GM18498 (cell line): ENCODE data around the gene ATXN10.

ENCODE experiments used
- ATAC-seq: cut with Tn5 transposase; IDR thresholded peaks from one replicate; pipeline ENCODE4 v1.9.1; 2021; ENCODE audit warnings: mild to moderate bottlenecking, moderate library complexity; ENCODE audit not compliant: unreplicated experiment

ATXN10 gene

GRCh38 chr22:45817745-45818423 lies 146.2 kb downstream of the ATXN10 start:
- ATAC-seq, result no peak

- ATAC-seq, result no peak
These were observed 146.9 kb downstream of the ATXN10 start for GRCh38 chr22:45818424-45819085.

DNA sequence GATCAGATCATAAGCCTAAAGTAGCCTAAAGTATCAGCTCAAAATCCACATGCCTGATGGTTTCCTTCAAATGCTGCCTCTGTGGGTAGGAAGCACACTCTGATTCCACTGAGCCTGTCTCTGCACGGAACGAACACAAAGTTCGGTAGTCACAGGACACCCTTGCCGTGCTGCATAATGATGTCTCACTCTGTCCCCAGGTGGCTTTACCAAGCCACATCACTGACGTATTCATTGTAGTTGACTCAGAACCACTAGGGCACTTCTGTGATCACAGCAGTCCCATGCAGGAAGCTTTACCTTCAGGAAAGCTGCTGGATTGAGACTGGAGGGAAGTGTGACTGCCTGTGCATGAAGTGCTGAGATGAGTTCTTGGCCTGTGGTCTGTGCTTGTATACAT lies 147.7 kb downstream of the ATXN10 start:
- no peak for ATAC-seq

DNA sequence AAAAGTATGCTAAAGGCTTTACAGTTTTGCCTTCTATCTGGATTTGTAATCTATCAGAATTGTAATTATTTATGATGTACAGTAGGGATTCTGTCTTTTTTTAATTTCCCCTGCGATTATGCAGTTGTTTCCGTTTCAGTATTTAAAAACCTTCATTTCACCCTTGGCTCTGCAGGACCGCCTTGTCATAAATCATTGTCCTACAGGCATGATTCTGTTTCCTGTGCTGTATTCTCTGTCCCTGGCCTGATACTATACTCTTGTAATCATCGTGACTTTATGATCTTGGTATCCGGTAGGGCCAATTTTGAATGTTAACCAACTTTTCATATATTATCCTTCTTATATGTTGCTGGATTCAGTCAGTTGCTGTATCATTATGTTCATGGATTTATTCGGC lies 151.7 kb downstream of the ATXN10 start:
- ATAC-seq, result no peak

DNA sequence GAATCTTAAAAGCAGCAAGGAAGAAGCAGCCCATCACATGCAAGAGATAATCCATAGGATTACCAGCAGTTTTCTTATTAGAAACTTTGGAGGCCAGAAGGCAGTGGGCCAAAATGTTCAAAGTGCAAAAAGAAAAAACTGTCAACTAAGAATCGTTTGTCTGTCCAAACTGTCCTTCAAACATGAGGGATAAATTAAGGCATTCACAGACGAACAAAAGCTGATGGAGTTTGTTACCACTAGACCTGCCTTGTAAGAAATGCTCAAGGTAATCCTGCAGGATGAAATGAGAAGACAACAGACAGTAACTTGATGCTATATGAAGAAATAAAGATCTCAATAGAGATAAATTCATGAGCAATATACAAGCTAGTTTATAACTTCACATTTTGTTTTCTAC lies 154.9 kb downstream of the ATXN10 start:
- no peak for ATAC-seq

DNA sequence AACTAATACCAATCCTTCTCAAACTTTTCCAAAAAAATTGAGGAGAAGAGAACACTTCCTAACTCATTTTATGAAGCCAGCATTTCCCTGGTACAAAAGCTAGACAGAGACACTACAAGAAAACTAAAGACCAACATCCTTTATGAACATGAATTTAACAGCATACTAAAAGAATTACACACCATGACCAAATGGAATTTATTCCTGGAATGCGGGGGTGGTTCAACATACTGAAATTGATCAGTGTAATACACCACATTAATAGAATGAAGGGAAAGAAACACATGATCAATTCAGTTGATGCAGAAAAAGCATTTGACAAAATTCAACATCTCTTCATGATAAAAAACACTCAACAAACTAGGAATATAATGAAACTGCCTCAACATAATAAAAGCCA lies 157.2 kb downstream of the ATXN10 start:
- ATAC-seq, result no peak

DNA sequence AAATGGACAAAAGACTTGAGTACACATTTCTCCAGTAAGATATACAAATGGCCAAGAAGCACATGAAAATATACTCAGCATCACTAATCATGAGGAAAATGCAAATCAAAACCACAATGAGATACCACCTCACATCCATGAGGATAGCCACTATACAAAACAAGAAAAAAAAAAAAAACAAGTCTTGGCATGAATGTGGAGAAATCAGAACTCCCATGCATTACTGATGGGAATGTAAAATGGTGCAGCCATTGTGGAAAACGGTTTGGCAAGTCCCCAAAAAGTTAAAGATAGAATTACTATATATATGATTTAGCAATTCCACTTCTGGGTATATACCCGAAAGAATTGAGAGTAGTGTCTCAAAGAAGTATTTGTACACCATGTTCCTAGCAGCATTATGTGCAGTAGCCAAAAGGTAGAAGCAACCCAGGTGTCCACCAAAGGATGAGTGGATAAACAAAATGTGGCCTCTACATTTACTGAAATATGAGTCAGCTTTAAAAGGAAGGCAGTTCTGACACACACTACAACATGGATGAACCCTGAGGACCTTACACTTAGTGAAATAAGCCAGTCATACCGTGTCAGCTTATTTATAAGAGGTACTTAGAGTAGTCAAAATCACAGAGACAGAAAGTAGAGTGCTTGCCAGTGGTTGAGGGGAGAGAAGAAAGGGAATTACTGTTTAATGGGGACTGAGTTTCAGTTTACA lies 159.1 kb downstream of the ATXN10 start:
- ATAC-seq, result no peak

DNA sequence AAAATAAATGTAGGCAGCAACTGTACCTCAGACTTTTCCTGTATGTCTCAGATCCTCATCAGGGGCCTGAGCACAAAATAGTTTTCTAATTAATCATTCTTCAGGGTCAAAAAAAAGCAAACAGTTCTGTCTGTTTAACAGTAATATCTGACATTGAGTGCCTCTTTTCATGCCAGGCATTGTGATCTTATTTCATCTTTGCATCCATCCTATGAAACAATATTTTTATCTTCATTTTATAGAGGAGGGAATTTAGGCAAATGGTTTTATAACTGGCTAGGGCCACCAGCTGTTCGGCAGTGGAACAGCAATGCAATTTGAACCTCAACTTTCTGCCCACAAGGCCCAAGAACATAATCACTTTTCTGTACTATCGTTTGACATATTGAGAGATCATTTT lies 159.8 kb downstream of the ATXN10 start:
- no peak for ATAC-seq

DNA sequence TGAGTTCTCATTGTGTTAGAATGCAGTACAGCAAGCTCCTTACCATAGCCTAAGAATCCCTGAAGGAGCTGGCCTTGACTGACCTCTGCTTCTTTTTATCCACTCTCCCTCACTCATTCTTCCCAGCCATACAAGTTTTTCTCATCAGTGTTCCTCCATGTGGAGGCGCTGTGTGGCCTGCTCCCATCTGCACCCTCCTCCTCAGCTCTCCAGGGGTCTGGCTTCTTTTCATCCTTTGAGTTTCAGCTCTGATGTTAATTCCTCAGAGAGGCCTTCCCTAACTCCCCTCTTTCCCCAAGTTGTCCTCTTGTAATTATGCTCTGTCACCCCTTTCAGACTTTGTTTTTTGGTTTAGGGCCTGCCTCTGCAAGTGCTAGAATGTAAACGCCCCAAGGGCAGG lies 160.5 kb downstream of the ATXN10 start:
- ATAC-seq, result no peak

DNA sequence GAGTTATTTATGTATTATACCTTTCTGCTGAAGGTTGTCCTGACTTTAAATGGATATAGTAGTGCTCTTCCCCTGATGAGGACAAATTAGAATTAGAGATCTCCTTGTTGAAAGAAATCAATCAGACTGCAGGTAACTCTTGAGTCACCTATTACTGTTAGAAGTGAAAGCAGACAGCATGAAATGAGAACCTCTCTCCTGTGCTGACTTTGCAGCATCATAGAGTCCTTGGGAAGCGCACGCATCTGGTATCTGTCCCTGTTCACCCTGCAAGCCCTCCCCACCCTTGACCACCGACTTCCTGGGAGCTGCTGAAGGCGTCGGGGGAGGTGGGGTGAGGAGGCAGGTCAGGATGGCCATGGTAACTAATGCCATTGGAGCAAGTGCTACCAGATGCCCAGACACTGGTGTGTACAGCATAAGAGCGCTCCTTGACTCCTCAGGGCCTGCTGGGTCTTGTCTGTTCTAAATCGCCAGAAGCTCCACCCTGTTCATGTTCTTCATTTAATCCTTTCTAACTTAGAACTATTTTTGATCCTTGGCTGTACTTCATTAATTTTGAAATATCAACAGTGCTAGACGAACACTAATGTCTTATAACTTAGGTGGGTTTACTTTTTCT lies 161.4 kb downstream of the ATXN10 start:
- ATAC-seq, result no peak

- no peak for ATAC-seq
These were observed 162.0 kb downstream of the ATXN10 start for GRCh38 chr22:45833613-45834012.

DNA sequence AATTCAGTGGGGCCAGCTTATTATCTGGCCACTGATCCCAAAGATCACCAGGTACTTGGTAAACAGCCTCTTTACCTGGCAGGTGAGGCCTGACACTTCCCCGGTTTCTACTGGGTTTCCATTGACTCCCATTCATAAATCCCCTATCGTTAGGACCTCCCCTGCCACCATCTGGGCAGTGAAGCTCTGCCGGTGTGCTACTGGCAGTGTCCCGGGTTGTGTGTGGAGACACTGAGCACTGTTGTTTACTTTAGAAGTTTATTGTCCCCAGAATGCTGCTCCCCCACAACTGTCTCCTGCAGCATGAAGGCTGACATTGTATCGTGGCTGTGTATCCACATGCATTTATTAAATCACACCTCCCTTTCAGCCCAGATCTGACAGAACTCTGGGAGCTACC lies 162.6 kb downstream of the ATXN10 start:
- no peak for ATAC-seq

GRCh38 chr22:45834795-45835194 lies 163.2 kb downstream of the ATXN10 start:
- no peak for ATAC-seq

DNA sequence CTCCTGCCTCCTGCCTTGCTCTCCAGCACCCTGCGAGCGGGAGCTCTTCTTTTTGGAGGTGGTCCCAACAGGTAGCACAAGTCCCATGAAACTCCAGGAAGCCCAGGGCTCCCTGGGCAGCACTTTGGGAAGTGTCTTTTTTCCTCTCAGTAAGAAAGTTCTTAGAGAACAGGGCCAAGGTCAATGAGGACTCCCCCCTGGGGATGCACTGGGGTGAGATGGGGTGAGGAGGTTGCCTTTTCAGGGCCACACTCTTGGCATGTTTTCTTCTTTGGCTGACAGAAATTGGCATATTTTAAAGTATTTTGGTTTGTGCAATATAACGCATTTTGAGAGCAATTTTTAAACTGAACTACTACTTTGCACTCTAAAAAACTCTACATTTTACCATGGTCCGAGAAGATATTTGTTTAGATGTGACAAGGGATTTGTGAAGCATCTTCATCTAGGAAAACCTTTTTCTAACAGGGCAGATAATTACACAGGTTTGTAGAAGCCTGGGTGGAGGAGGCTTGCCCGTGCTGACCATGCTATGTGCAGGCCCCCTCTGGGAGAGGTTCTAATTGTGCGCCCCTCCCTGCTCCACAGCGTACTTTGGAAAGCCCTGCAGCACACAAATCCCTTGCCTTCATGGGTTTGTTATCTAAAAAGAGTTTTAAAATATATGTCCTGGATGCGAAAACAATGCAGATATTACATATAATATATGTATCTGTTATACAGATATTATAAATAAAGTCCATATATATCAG lies 165.0 kb downstream of the ATXN10 start:
- no peak for ATAC-seq

DNA sequence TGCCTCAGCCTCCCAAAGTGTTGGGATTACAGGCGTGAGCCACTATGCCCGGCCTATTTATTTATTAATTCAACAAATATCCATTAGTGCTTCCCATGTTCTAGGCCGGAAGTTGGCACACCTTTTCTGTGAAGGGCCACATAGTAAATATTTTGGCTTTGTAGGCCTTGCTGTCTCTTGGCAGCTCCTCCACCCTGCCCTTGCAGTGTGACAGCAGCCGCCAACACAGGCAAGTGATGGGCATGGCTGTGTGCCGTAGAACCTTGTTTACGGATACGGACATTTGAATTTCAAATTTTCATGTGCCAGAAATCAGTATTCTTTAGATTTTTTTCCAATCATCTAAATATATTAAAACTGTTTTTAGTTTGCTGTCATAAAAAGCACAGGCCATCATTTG lies 165.9 kb downstream of the ATXN10 start:
- no peak for ATAC-seq

- no peak for ATAC-seq
These were observed 166.8 kb downstream of the ATXN10 start for GRCh38 chr22:45838305-45838887.

DNA sequence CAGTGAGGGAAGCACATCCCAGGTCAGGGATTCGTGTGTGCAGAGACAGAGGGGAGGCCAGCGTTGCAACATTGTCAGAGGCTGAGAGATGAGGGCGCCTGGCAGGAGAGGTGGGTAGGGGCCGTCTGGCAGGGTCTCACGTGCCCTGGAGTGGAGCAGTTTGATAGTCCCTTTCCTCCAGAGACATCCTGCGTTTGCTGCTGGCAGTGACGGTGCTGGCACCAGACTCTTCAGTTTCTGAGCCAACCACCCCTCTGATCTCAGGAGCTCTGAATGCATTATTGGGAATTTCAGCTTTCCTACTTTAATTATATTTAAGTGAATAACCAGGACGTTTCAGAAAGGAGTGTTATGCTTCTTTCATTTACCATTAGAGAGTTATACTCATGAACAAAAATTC lies 168.8 kb downstream of the ATXN10 start:
- ATAC-seq, result no peak

- ATAC-seq, result no peak
These were observed 170.8 kb downstream of the ATXN10 start for GRCh38 chr22:45842291-45842991.

DNA sequence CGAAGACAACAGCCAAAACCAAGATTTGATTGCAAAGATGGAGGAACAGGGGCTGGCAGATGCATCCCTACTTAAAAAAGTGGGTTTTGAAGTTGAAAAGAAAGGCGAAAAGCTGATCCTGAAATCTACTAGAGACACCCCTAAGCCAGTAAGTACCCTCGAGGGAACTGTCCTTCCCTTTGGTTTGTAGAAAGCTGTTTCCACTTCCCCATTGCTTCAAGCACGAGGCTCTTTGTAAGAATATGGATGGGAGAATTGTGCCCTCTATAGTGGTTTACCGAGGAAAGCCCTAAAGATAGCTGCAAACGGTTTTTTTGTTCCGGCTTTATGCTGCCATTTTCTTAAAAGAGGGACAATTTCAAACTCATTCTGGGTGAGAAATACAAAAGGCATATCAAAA lies 171.4 kb downstream of the ATXN10 start:
- ATAC-seq, result no peak

DNA sequence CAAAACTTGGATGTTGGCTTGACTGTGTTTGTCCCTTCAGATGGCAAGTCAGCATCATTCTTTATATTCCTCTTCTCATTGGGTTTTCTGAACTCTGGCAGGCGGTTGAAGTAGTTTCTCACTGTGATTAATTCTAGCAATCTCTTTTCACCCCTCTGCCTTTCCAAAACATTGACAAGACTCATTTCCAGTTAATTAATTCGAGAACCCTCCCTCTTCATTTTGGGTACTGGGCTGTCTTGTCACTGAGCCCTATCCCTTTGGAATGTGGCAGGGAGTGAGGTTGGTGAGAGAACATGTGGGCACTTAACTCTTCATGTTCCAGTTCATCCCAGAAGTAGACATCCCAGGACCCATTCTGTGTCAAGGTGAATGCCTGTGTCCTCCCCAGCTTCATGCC lies 172.4 kb downstream of the ATXN10 start:
- ATAC-seq, result no peak
